Measurements from ENCODE around the gene TM9SF3. TPM values are rescaled to one million over a fixed set of nuclear protein-coding genes. Genes with fewer than 3 reads are reported as not detected.
A peak's percentile ranks its signal among the peaks of the same experiment; 100 is the strongest.

The TM9SF3 gene
- 74.1 and 107 TPM in 2 replicates for total RNA-seq (2014; rRNA removed; shearing (Covaris generic))

GRCh38 chr10:96586419-96587263, at the start of gene TM9SF3:
Gene TM9SF3, minus strand, starts transcription at chr10:96587012. Its CDS starts 177 bp downstream, at chr10:96586835.
- DNase-seq (ENCODE audit: low read depth) = peak; percentile 95

GRCh38 chr10:96636551-96636950, 49.7 kb upstream of the TM9SF3 start:
- no peak for DNase-seq (ENCODE audit: low read depth)

GRCh38 chr10:96632974-96633710, 46.3 kb upstream of the TM9SF3 start:
- no peak for DNase-seq (ENCODE audit: low read depth)

- DNase-seq (ENCODE audit: low read depth) = no peak
Measured at GRCh38 chr10:96627292-96627691, 40.5 kb upstream of the TM9SF3 start.

GRCh38 chr10:96626795-96627194, 40.0 kb upstream of the TM9SF3 start:
- DNase-seq (ENCODE audit: low read depth) = no peak

- DNase-seq (ENCODE audit: low read depth) = no peak
Measured at GRCh38 chr10:96625173-96625572, 38.4 kb upstream of the TM9SF3 start.

- no peak for DNase-seq (ENCODE audit: low read depth)
Measured at GRCh38 chr10:96622013-96622787, 35.4 kb upstream of the TM9SF3 start.

GRCh38 chr10:96619796-96620773, 33.3 kb upstream of the TM9SF3 start:
- DNase-seq (ENCODE audit: low read depth) = no peak

- DNase-seq (ENCODE audit: low read depth) = no peak
Measured at GRCh38 chr10:96619120-96619519, 32.3 kb upstream of the TM9SF3 start.

GRCh38 chr10:96618653-96619052, 31.8 kb upstream of the TM9SF3 start:
- no peak for DNase-seq (ENCODE audit: low read depth)

GRCh38 chr10:96616961-96617360, 30.1 kb upstream of the TM9SF3 start:
- no peak for DNase-seq (ENCODE audit: low read depth)

GRCh38 chr10:96614515-96614914, 27.7 kb upstream of the TM9SF3 start:
- peak; percentile 88 for DNase-seq (ENCODE audit: low read depth)

- DNase-seq (ENCODE audit: low read depth) = no peak
Measured at GRCh38 chr10:96613576-96613975, 26.8 kb upstream of the TM9SF3 start.

- DNase-seq (ENCODE audit: low read depth) = no peak
Measured at GRCh38 chr10:96612055-96612830, 25.4 kb upstream of the TM9SF3 start.

GRCh38 chr10:96610817-96611216, 24.0 kb upstream of the TM9SF3 start:
- DNase-seq (ENCODE audit: low read depth) = no peak

- no peak for DNase-seq (ENCODE audit: low read depth)
Measured at GRCh38 chr10:96609510-96609909, 22.7 kb upstream of the TM9SF3 start.

GRCh38 chr10:96608805-96609204, 22.0 kb upstream of the TM9SF3 start:
- DNase-seq (ENCODE audit: low read depth) = no peak

- no peak for DNase-seq (ENCODE audit: low read depth)
Measured at GRCh38 chr10:96608262-96608661, 21.4 kb upstream of the TM9SF3 start.

GRCh38 chr10:96606946-96607345, 20.1 kb upstream of the TM9SF3 start:
- no peak for DNase-seq (ENCODE audit: low read depth)

GRCh38 chr10:96606216-96606615, 19.4 kb upstream of the TM9SF3 start:
- DNase-seq (ENCODE audit: low read depth) = peak; percentile 60

Data from Daoy (cell line).